K562 (cell line): ENCODE data around the gene SEPTIN8. TPM values are rescaled to one million over a fixed set of nuclear protein-coding genes. Genes with fewer than 3 reads are reported as not detected.

Source experiments
- ATAC-seq: fragments of 200-7000 bp; cut with Tn5 transposase; 3 replicates; pipeline ENCODE4 v1.9.1; 2020; ENCODE audit warnings: moderate library complexity
- BruUV-seq: library from RNA; stranded (reverse); fragments of 400-500 nt; replicated peaks from 2 replicates; lab custom pipeline; 2021; lab: Mats Ljungman, UMichigan
- CTCF ChIA-PET: fragments of 300-600 bp; formaldehyde crosslinking; extraction: SDS; loops from one replicate; lab custom pipeline; 2021; ENCODE audit warnings: low intra/inter-chr PET ratio; lab: Yijun Ruan, JAX
- POLR2A ChIA-PET: fragments of 300-600, 350-650 bp; sonication (Branson Sonifier 250); formaldehyde crosslinking; extraction: SDS; loops from one replicate; lab custom pipeline; 2021; ENCODE audit warnings: antibody characterized with exemption, inconsistent platforms; lab: Yijun Ruan, JAX
- DNase-seq, 4 experiments: peaks; one replicate each; pipeline versions ENCODE4 v3.0.0 to v3.0.0-alpha.2; 2011 to 2018; ENCODE audit warnings: low spot score in 3 of 4, mixed read lengths in 3 of 4; ENCODE audit errors: extremely low read depth in 1 of 4
- FAIRE-seq: peaks from 2 replicates; lab custom pipeline; 2011; peaks lifted over from hg19 to GRCh38; lab: Jason Lieb, UNC
- H2AFZ ChIP-seq: 2 replicates; pipeline ENCODE4 v1.6.0; 2011; ENCODE audit warnings: low read depth, low read length, control low read depth, inconsistent platforms
- H3K27ac ChIP-seq: fragments of 200-600 bp; 3 replicates; pipeline ENCODE4 v1.8.0; 2011; ENCODE audit warnings: low read depth, mild to moderate bottlenecking, control low read depth, inconsistent platforms, low read length, moderate library complexity, mixed read lengths; ENCODE audit errors: extremely low read depth
- H3K27me3 ChIP-seq, 2 experiments: fragments of 300-600 bp in 1 of 2; 2 replicates in 1 of 2; 3 replicates in 1 of 2; pipeline versions ENCODE4 v1.6.0 to v1.8.0; 2011; ENCODE audit warnings: inconsistent platforms in 2 of 2, low read length in 2 of 2, mild to moderate bottlenecking in 1 of 2, mixed read lengths in 1 of 2, moderate library complexity in 1 of 2; ENCODE audit not compliant: control insufficient read depth in 2 of 2, insufficient read depth in 2 of 2
- H3K36me3 ChIP-seq: fragments of 300-600 bp; 3 replicates; pipeline ENCODE4 v1.8.0; 2011; ENCODE audit warnings: mild to moderate bottlenecking, low read length, inconsistent platforms; ENCODE audit not compliant: control insufficient read depth, insufficient read depth
- H3K4me1 ChIP-seq, 2 experiments: fragments of 200-600 bp in 1 of 2; replicated peaks in 1 of 2; 2 replicates in 1 of 2; 3 replicates in 1 of 2; pipeline versions ENCODE4 v1.5.1 to v1.8.0; 2011; ENCODE audit warnings: inconsistent platforms in 2 of 2, low read length in 2 of 2, mild to moderate bottlenecking in 1 of 2, mixed read lengths in 1 of 2, moderate library complexity in 1 of 2; ENCODE audit not compliant: control insufficient read depth in 2 of 2, insufficient read depth in 2 of 2
- H3K4me2 ChIP-seq: 2 replicates; pipeline ENCODE4 v1.6.1; 2011; ENCODE audit warnings: low read length, control low read depth, inconsistent platforms, mixed read lengths; ENCODE audit not compliant: insufficient read depth
- H3K4me3 ChIP-seq: fragments of 200-600 bp; sonication (generic), shearing (Covaris generic); 2 replicates; pipeline ENCODE4 v1.5.1; 2016; ENCODE audit warnings: control low read depth, inconsistent platforms
- H3K79me2 ChIP-seq: fragments of 200-600 bp; 3 replicates; pipeline ENCODE4 v1.8.0; 2011; ENCODE audit warnings: low read length, inconsistent platforms; ENCODE audit not compliant: control insufficient read depth, insufficient read depth
- H3K9ac ChIP-seq, 2 experiments: 2 replicates each; pipeline versions ENCODE4 v1.6.0 to v1.6.1; 2011; ENCODE audit warnings: low read depth in 2 of 2, low read length in 2 of 2, control low read depth in 1 of 2, inconsistent platforms in 1 of 2, mild to moderate bottlenecking in 1 of 2, mixed read lengths in 1 of 2; ENCODE audit not compliant: insufficient read depth in 1 of 2
- H3K9me1 ChIP-seq: one replicate; pipeline ENCODE4 v1.6.0; 2011; ENCODE audit warnings: inconsistent platforms, mild to moderate bottlenecking, low read length, moderate library complexity; ENCODE audit not compliant: control insufficient read depth, insufficient read depth
- H3K9me3 ChIP-seq: replicated peaks from 2 replicates; pipeline ENCODE4 v1.5.1; 2011; ENCODE audit warnings: low read depth, low read length, inconsistent platforms; ENCODE audit not compliant: control insufficient read depth, insufficient read depth
- H4K20me1 ChIP-seq: replicated peaks from 2 replicates; pipeline ENCODE4 v1.6.1; 2011; ENCODE audit warnings: low read length, inconsistent platforms, mixed read lengths; ENCODE audit not compliant: control insufficient read depth, insufficient read depth
- AFF1 ChIP-seq, 2 experiments: fragments of 450-650 bp; IDR thresholded peaks; 2 replicates each; pipeline ENCODE4 v1.6.1; 2018; ENCODE audit warnings: mild to moderate bottlenecking in 2 of 2, low read depth in 1 of 2; ENCODE audit not compliant: partially characterized antibody in 2 of 2
- DEAF1 ChIP-seq: fragments of 450-650 bp; formaldehyde crosslinking; IDR thresholded peaks from 2 replicates; pipeline ENCODE4 v1.4.0; 2020; ENCODE audit warnings: mild to moderate bottlenecking, moderate library complexity
- ZBTB11 ChIP-seq, 3 experiments: fragments of 200-800 bp in 1 of 3; fragments of 250-450 bp in 1 of 3; fragments of 450-650 bp in 1 of 3; sonication (Bioruptor Pico) in 1 of 3; sonication (Bioruptor generic) in 1 of 3; formaldehyde crosslinking in 1 of 3; IDR thresholded peaks; 2 replicates each; pipeline versions ENCODE4 v1.6.1 to v1.8.0; 2016 to 2022; ENCODE audit warnings: mild to moderate bottlenecking in 2 of 3, missing genetic modification characterization in 2 of 3, missing compliant biosample characterization in 1 of 3, moderate library complexity in 1 of 3
- ZNF232 ChIP-seq: sonication (generic); formaldehyde crosslinking; IDR thresholded peaks from 2 replicates; pipeline ENCODE4 v1.8.0; 2022; ENCODE audit warnings: mild to moderate bottlenecking, missing genetic modification reagents
- WGBS: fragments of 100-300 bp; shearing (Covaris generic); methylation state at CpG from one replicate; pipeline ENCODE4 v1.1.6; 2016; ENCODE audit warnings: low coverage, mixed read lengths; ENCODE audit not compliant: insufficient coverage; ENCODE audit errors: missing lambda C conversion rate; 5-methylcytosine and 5-hydroxymethylcytosine counted together
- in situ Hi-C: fragments of 300-500 bp; cut with MboI; formaldehyde crosslinking; loops from 4 replicates; pipeline ENCODE4 v1.15.0; 2018; ENCODE audit warnings: inconsistent platforms, mixed read lengths
- intact Hi-C: fragments of 100-400 bp; cut with micrococcal nuclease; formaldehyde crosslinking; loops from 2 replicates; pipeline ENCODE4 v1.14.2; 2022
- polyA plus RNA-seq, 8 experiments: library from polyadenylated mRNA; depleted of rRNA in 4 of 8; stranded (reverse) in 5 of 8; unstranded in 3 of 8; fragments of >200 nt; fragmentation: Nextera tagmentation in 2 of 8; fragmentation: Illumina TruSeq in 1 of 8; extraction: Ambion mirVana in 2 of 8; extraction: Trizol in 1 of 8; gene quantifications; 2 replicates each; pipeline versions ENCODE4 v1.2.1 to v1.2.3, GENCODE V29; 2011 to 2014; ENCODE audit warnings: inconsistent platforms in 1 of 8, missing spikeins in 1 of 8
- total RNA-seq, 7 experiments: library from RNA; depleted of rRNA in 6 of 7; stranded (reverse); fragments of >200 nt in 6 of 7; fragmentation: Illumina TruSeq in 2 of 7; extraction: Trizol in 2 of 7; gene quantifications; 2 replicates each; pipeline versions ENCODE4 v1.2.1 to v1.2.3, GENCODE V29; 2011 to 2021; ENCODE audit warnings: low replicate concordance in 1 of 7

SEPTIN8 gene
- total and polyA plus RNA-seq, 9 of the 15 experiments (the other 6 are each of a cell fraction or from before 2014, with no cell fraction given): 19.3 to 142 (median 101) TPM

GRCh38 chr5:132766020-132766805 lies 10.8 kb downstream of the SEPTIN8 start:
- Histone ChIP-seq H3K27ac (no peak overlapping the region), H3K4me3 (no peak overlapping the region), H3K4me2 (no peak overlapping the region), H4K20me1 (peaks cover 16% of the 10 kb centered on the region), H3K4me1 (peaks cover 7 to 16% of the 10 kb centered on the region in 2 experiments; a peak in 3 of 5 replicates), H3K79me2 (peaks cover 47% of the 10 kb centered on the region), H3K9me1 (no peaks in the 10 kb centered on the region), H3K9me3 (no peaks in the 10 kb centered on the region), H3K9ac (peak overlapping the region in 1 of 2 experiments; percentile 52; a peak in 1 of 4 replicates), H3K36me3 (peaks cover 82% of the 10 kb centered on the region; the same call in 2 of the 3 replicates), H2AFZ (no peak overlapping the region), H3K27me3 (no peaks in the 10 kb centered on the region)
- in situ Hi-C loops: no loop called here
- FAIRE-seq (no peak), DNase-seq (no peak), ATAC-seq (0 out of 3 replicates have a peak, but pooled peaks have one; percentile 13)
- ChIA-PET CTCF (no interaction called here), POLR2A (interaction anchor here (0.7 to 3.5 kb wide), 6 partner anchors 10 to 16 kb away, joined by 3 to 22 read pairs (median 5); partner anchors contain the start of gene SEPTIN8)
- WGBS: 81% methylated on average over 13 of the region's 14 CpGs
- TF ChIP-seq ZNF232 (CRISPR knock-in tag) (no peak), ZBTB11 (CRISPR knock-in tag; IDR thresholded peaks at IDR 0.05) (no peak), DEAF1 (CRISPR knock-in tag) (no peak), AFF1 (IDR thresholded peaks at IDR 0.05; ENCODE audit: low read depth in 1 of 2, partially characterized antibody in 2 of 2) (no peak)
- BruUV-seq: no TSS peak
- intact Hi-C loops: no loop called here
